HG02763 (cell line): ENCODE data around the gene SLC5A10.

ENCODE experiments used
- ATAC-seq: cut with Tn5 transposase; IDR thresholded peaks from one replicate; pipeline ENCODE4 v1.9.1; 2021; ENCODE audit warnings: mild to moderate bottlenecking, moderate library complexity; ENCODE audit not compliant: unreplicated experiment

The SLC5A10 gene

GRCh38 chr17:18963126-18964017 lies 11.4 kb downstream of the SLC5A10 start:
- ATAC-seq, result no peak

GRCh38 chr17:18964018-18964351 lies 12.0 kb downstream of the SLC5A10 start:
- no peak for ATAC-seq

GRCh38 chr17:18964550-18964949 lies 12.6 kb downstream of the SLC5A10 start:
- no peak for ATAC-seq

- no peak for ATAC-seq
Measured at GRCh38 chr17:18965530-18966236, 13.7 kb downstream of the SLC5A10 start.

DNA sequence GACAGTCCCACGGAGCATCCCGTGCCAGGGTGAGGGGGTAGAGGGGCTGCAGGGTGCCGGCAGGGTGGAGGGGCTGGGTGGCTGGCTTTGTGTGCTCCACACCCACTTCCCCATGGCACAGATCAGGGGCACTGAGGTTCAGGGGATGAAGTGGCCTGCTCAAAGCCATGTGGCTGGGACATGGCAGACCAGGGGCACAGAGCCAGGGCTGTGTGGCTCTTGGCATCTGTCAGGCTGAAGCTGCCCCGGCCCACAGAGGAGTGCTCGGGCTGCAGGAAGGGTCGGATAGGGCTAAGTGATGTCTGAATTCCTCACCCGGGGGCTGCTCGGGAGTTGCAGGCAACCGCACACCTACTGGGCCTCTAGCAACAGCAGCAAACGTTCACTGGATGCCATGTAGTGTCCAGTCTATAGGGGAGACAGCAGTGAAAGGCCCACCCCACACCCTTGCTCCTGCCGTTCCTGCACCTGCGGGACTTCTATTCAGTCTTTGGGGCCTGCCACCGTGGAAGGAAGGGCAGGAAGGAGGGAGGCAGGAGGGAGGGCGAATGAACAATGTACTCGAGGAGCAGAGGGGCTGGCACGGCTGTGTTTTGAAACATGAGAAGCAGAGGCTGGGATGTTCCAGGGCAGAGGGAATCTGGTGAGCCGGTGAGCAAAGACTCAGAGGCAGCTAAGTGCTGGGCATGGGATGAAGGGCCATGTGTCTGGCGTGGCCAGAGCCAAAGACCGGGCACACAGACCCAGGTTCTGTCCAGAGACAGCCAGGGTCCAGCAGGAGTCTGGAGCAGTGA lies 15.1 kb downstream of the SLC5A10 start:
- ATAC-seq, result no peak

GRCh38 chr17:18967916-18968315 lies 16.0 kb downstream of the SLC5A10 start:
- no peak for ATAC-seq

DNA sequence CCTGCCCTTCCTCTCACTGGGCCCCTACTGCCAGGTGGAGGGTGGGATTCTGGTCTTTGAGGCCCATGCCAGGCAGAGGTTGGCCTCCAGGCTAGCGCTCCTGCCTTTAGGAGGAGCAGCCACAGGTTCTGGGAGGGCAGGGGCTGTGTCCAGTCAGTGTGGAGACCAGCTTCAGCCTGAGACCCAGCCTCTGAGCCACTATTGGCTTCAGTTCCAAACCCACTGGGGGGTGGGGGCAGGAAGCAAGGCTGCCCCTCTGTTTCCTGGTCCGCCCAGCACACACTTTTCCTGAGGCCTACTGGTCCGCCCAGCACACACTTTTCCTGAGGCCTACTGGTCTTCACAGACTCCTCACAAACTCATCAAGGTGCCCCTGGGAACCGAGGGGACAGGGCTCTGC lies 16.4 kb downstream of the SLC5A10 start:
- ATAC-seq, result no peak

- no peak for ATAC-seq
Measured at GRCh38 chr17:18968945-18969887, 17.3 kb downstream of the SLC5A10 start.

- no peak for ATAC-seq
Measured at GRCh38 chr17:18970582-18971480, 18.9 kb downstream of the SLC5A10 start.

DNA sequence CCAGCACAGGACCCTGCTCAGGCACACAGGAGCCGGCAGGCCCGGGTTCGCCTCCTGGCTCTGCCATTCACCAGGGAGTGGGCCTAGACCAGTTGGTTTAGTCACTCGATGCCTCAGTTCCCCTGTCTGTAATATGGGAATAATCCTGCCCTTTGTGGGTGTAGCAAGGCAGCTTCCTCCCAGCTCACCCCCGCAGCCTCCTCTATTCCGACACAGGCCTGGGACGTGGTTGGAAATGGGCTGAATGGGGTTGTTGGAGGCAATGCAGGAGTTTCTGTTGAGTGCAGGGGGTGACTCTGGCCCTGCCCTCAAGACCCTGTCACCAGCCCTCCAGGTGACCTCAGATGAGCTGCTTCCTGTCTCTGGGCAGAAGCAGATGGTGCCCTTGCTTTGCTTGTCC lies 19.8 kb downstream of the SLC5A10 start:
- no peak for ATAC-seq

GRCh38 chr17:18974407-18975149 lies 22.6 kb downstream of the SLC5A10 start:
- no peak for ATAC-seq

DNA sequence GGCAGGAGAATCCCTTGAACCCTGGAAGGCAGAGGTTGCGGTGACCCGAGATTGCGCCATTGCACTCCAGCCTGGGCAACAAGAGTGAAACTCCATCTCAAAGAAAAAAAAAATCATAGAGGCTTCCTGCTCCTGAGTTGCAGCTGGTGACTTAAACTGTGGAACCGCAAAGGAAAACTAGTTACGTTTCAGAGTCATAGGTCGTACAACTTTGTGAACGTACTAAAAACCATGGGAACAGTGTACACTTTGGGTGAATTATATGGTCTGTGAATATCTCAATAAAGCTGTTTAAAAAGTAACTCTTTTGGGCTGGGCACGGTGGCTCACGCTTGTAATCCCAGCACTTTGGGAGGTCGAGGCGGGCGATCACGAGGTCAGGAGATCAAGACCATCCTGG lies 23.6 kb downstream of the SLC5A10 start:
- ATAC-seq, result no peak

DNA sequence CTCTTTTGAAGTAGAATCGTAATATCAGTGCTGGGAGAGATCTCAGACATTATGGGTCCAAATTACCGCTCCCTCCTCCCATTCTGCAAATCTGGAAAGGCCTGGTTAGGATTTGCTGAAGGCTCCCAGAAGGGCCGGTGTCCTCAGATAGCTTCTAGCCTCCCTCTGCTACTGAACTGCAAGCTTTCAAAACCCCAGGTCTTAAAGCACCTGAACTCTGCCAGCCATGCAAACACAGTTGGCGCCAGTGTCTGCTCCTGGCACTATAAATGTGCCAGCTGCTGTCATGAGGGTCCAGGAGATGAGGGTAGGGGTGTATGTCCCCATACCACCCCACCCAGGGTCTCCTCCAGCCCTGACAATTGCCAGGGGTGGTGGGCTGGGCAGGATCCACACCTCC lies 24.2 kb downstream of the SLC5A10 start:
- ATAC-seq, result no peak

GRCh38 chr17:18977021-18977420 lies 25.1 kb downstream of the SLC5A10 start:
- no peak for ATAC-seq

DNA sequence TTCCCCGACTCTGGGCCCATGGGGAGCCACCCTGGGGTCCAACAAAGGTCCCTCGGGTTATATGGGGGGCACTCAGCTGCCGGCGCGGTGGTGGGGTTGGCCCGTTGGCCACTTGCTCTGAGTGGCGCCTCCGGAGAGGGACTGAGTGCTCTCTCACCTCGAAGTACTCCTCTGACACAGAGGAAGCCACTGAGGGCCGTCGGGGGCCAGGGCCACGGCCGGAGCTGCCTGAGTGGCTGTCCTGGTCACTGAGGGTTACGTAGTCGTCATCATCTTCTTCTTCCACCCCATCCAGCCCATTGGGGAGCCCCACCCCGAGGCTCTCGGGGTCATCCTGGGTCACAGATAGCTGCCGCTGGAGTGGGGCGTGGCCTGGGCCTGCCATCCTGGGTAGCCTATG lies 25.7 kb downstream of the SLC5A10 start:
- no peak for ATAC-seq

DNA sequence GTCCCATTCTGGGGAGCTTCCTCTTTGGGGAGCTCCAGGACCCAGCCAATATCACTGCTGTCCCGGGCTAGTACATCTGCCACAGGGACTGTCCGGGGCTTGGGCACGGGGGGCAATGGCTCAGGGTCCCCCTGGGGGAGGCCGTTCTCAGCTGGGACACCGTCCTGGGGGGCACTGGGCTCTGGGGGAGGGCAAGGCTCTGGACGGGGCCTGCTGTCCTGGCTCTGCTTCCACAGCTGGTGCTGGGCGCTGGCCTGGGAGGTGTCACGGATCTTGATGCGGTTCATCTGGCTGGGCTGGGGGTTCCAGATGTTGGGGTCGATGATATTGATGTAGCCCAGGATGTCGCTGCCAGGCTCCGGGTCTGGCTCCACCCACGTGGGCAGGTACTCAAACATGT lies 26.1 kb downstream of the SLC5A10 start:
- no peak for ATAC-seq

GRCh38 chr17:18978655-18979054 lies 26.7 kb downstream of the SLC5A10 start:
- ATAC-seq, result no peak

GRCh38 chr17:18980682-18981334 lies 28.8 kb downstream of the SLC5A10 start:
- no peak for ATAC-seq
